GM18519 (cell line): ENCODE measurements around the gene GLIS1.
"Not testable (repeated sequence)": the region's sequence is repeated elsewhere in the genome, so short reads cannot be mapped to it uniquely, and the experiment has no call there.

Experiments
- ATAC-seq: cut with Tn5 transposase; IDR thresholded peaks from one replicate; pipeline ENCODE4 v1.9.1; 2021; ENCODE audit warnings: mild to moderate bottlenecking, moderate library complexity; ENCODE audit not compliant: unreplicated experiment, low FRiP score

Gene GLIS1

GRCh38 chr1:53557369-53557768, 181.6 kb downstream of the GLIS1 start:
- ATAC-seq: no peak

GRCh38 chr1:53556657-53557227, 182.2 kb downstream of the GLIS1 start:
- no peak for ATAC-seq

GRCh38 chr1:53555620-53556326, 183.2 kb downstream of the GLIS1 start:
- ATAC-seq: not testable (repeated sequence)

GRCh38 chr1:53554592-53555305, 184.2 kb downstream of the GLIS1 start:
- ATAC-seq: no peak

GRCh38 chr1:53553734-53554509, 185.0 kb downstream of the GLIS1 start:
- ATAC-seq: no peak

- no peak for ATAC-seq
Measured at GRCh38 chr1:53552981-53553733, 185.8 kb downstream of the GLIS1 start.

- ATAC-seq: no peak
Measured at GRCh38 chr1:53552146-53552861, 186.7 kb downstream of the GLIS1 start.

GRCh38 chr1:53551428-53551995, 187.5 kb downstream of the GLIS1 start:
- ATAC-seq: no peak

GRCh38 chr1:53550201-53550741, 188.7 kb downstream of the GLIS1 start:
- no peak for ATAC-seq

GRCh38 chr1:53549781-53550180, 189.2 kb downstream of the GLIS1 start:
- no peak for ATAC-seq

GRCh38 chr1:53549287-53549686, 189.7 kb downstream of the GLIS1 start:
- no peak for ATAC-seq

- ATAC-seq: no peak
Measured at GRCh38 chr1:53548031-53548491, 190.9 kb downstream of the GLIS1 start.

- no peak for ATAC-seq
Measured at GRCh38 chr1:53547231-53547790, 191.7 kb downstream of the GLIS1 start.

GRCh38 chr1:53546409-53547155, 192.4 kb downstream of the GLIS1 start:
- ATAC-seq: no peak

- no peak for ATAC-seq
Measured at GRCh38 chr1:53545663-53546408, 193.1 kb downstream of the GLIS1 start.

GRCh38 chr1:53544728-53545515, 194.0 kb downstream of the GLIS1 start:
- ATAC-seq: no peak
